NCI-H82 treated with DMSO at 0.1 percent for 48 hours (cell line): ENCODE results near the gene WDR41.
"Not testable (repeated sequence)": the region's sequence is repeated elsewhere in the genome, so short reads cannot be mapped to it uniquely, and the experiment has no call there.

ENCODE experiments used
- DNase-seq: peaks from one replicate; lab custom pipeline; 2025; ENCODE audit not compliant: unreplicated experiment; lab: John Stamatoyannopoulos, UW

Gene WDR41, protein sequence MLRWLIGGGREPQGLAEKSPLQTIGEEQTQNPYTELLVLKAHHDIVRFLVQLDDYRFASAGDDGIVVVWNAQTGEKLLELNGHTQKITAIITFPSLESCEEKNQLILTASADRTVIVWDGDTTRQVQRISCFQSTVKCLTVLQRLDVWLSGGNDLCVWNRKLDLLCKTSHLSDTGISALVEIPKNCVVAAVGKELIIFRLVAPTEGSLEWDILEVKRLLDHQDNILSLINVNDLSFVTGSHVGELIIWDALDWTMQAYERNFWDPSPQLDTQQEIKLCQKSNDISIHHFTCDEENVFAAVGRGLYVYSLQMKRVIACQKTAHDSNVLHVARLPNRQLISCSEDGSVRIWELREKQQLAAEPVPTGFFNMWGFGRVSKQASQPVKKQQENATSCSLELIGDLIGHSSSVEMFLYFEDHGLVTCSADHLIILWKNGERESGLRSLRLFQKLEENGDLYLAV

GRCh38 chr5:77491783-77492652 is at the start of gene WDR41:
Gene WDR41 (minus strand): TSS chr5:77492316. CDS start chr5:77492220, 96 bp downstream.
- peak; percentile 73 for DNase-seq

- DNase-seq: no peak
Measured at GRCh38 chr5:77531297-77531696, 39.2 kb upstream of the WDR41 start.

DNA sequence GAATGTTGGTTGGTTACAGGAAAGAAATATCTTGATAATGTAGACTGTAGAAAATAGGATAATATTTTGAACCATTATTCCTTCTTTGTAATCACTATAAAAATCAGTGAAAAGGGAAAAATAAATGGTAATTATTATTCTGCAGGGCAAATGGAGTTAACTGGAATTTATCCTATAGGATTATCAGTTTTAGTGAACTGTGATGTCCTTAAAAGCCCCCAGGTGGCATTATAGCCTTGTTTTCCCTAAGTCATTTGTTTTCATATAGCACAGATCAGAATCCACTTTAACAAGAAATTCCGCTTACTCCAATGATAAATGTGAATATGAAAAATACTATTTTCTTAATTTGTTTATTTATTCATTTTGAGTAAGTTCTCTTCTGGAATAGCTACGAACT is 26.2 kb upstream of the WDR41 start:
- DNase-seq: peak; percentile 2

GRCh38 chr5:77514457-77514856 is 22.3 kb upstream of the WDR41 start:
- no peak for DNase-seq

GRCh38 chr5:77513321-77513720 is 21.2 kb upstream of the WDR41 start:
- DNase-seq: no peak

DNA sequence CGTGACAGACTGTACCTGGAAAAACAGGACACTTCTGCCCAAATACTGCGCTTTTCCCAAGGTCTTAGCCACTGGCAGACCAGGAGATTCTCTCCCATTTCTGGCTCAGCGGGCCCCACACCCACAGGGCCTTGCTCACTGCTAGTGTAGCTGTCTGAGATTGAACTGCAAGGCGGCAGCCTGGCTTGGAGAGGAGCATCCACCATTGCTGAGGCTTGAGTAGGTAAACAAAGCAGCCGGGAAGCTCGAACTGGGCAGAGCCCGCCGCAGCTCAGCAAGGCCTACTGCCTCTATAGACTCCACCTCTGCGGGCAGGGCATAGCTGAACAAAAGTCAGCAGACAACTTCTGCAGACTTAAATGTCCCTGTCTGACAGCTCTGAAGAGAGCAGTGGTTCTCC is 9.0 kb upstream of the WDR41 start:
- DNase-seq: not testable (repeated sequence)

DNA sequence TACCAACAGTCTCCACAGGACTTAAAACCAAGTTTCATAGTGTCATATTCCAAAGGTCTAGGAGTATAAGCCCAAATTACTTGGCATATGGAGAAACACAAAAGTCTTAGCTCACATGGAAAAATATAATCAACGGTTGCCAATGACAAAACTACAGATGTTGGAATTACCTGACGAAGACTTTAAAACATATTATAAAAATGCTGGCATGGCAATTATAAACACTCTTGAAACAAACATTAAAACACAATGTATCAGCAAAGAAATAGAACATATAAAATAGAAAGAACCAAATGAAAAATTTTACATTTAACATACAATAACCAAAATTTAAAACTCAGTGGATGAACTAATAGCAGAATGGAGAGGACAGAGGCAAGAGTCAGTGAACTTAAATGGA is 7.9 kb upstream of the WDR41 start:
- DNase-seq: no peak

- no peak for DNase-seq
Measured at GRCh38 chr5:77499441-77499840, 7.3 kb upstream of the WDR41 start.

DNA sequence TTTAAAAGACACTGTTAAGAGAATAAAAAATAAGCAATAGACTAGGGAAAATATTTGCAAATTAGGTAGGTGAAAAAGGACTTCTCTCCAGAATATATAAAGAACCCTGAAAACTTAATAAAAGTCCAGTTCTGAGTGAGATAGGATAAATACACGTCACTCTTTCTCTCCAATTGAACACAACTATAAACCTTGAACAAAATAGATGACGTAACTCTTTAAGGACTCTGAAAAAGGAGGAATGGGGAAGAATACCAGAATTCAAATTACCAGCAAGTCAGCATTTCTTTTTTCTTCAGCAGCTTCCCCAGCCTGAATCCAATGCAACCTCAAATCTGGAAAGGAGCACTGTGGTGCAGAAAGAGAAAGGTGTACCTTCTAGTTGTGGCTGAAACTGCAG is 6.8 kb upstream of the WDR41 start:
- no peak for DNase-seq

GRCh38 chr5:77494935-77495334 is 2.8 kb upstream of the WDR41 start:
- no peak for DNase-seq

DNA sequence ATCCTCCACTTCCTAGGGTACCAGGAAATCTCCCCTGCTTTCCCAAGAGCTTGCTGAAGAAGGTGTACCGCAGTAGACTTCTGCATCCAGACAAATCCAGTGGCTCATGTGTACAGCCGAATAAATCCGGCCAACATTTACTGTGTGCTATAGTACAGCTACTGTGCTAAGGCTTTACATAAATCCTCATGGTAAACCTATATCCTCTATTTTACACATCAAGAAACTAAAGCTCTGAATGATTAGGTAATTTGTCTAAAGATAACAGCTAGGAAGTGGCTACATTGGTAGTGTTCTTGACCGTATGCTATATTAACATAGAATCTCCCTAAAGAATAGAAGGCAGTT is 511 bp upstream of the WDR41 start:
- DNase-seq: no peak

GRCh38 chr5:77490741-77491344 is 1.3 kb downstream of the WDR41 start:
- DNase-seq: not testable (repeated sequence)

GRCh38 chr5:77486344-77486962 is 5.7 kb downstream of the WDR41 start:
- DNase-seq: no peak

GRCh38 chr5:77483682-77484081 is 8.4 kb downstream of the WDR41 start:
- DNase-seq: no peak

DNA sequence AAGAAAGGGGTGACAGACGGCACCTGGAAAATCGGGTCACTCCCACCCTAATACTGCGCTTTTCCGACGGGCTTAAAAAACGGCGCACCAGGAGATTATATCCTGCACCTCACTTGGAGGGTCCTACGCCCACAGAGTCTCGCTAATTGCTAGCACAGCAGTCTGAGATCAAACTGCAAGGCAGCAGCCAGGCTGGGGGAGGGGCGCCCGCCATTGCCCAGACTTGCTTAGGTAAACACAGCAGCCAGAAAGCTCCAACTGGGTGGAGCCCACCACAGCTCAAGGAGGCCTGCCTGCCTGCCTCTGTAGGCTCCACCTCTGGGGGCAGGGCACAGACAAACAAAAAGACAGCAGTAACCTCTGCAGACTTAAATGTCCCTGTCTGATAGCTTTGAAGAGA is 17.1 kb downstream of the WDR41 start:
- DNase-seq: not testable (repeated sequence)

DNA sequence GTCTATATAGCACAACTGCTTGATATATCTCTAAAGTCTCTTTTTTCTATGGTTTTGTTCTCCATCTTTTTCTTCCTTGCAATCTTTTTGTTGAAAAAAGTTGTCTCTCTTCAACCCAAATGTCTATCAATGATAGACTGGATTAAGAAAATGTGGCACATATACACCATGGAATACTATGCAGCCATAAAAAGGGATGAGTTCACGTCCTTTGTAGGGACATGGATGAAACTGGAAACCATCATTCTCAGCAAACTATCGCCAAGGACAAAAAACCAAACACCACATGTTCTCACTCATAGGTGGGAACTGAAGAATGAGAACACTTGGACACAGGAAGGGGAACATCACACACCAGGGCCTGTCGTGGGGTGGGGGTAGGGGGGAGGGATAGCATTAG is 23.2 kb downstream of the WDR41 start:
- DNase-seq: not testable (repeated sequence)

DNA sequence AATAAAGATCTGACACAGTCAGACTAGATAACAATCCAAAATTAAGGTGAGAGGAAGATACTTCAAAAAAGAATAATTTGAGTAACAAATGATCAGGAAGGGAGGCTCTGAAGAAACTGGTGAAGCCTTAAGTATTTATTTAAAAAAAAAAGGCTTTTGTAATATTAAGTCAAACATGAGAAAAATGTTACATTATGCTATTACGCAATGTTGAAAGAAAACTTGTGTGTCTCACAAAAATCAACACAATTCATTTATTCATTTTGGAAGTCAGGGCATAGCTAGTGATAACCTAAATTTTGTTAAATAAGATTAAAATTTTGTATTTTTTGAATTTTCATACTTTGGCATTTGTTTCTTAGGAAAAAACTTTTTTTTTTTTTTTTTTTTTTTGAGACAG is 28.2 kb downstream of the WDR41 start:
- DNase-seq: no peak

DNA sequence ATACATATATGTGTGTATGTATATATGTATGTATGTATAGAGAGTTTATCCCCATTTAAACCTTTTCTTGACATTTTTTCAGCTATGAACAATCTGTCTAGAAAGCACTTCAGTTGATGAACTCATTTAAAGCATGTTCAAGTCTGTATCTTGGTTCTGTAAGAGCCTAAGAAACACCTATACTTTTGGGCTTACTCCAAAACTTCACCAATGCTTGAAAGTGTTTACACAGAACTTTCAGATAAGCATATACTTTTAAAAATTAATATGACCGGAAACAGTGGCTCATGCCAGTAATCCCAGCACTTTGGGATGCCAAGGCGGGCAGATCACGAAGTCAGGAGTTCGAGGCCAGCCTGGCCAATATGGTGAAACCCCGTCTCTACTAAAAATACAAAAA is 30.8 kb downstream of the WDR41 start:
- no peak for DNase-seq

- no peak for DNase-seq
Measured at GRCh38 chr5:77454123-77454522, 38.0 kb downstream of the WDR41 start.

- DNase-seq: no peak
Measured at GRCh38 chr5:77452351-77452750, 39.8 kb downstream of the WDR41 start.

DNA sequence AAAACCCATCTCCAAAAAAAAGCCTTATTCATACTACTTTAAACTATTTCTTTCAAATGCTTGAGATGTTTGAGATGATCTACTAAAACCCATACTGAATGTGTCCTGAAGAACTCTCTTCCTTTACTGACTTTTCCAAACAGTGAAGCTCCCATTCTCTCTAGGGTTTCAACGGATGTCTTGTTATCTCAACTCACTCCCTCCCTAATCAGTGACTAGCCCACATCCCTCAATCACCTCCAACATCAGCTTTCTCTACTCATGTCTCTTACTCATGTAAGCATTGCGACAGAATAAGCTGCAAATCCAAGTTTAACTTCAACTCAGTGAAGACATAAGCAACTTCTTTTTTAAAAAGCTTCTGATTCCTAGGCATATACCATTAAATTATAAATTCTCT is 42.1 kb downstream of the WDR41 start:
- no peak for DNase-seq
